ENCODE results near the gene ABITRAM. TPM values are rescaled to one million over a fixed set of nuclear protein-coding genes. Genes with fewer than 3 reads are reported as not detected.
"Not testable (repeated sequence)": the region's sequence is repeated elsewhere in the genome, so short reads cannot be mapped to it uniquely, and the experiment has no call there.

ABITRAM gene
- total RNA-seq, 4 donors from 2014 or later, result 18.5 to 42.9 (median 19.1) TPM

GRCh38 chr9:108894225-108894997 lies 39.8 kb upstream of the ABITRAM start:
- intact Hi-C loops (cut with DNase I), result no loop called here
- no peaks in the 10 kb centered on the region for H3K27me3 ChIP-seq
- no peak overlapping the region for H3K27ac ChIP-seq
- H3K4me1 ChIP-seq, result no peaks in the 10 kb centered on the region
- DNase-seq, result no peak
- 94 to 95% methylated on average over 4 of the region's 4 CpGs for WGBS, 2 donors
- peaks cover 56 to 65% of the 10 kb centered on the region in 2 donors for H3K36me3 ChIP-seq
- no peak overlapping the region for H3K4me3 ChIP-seq (replicated peaks in 1 of 3)
- H3K9me3 ChIP-seq, result no peaks in the 10 kb centered on the region
- TF ChIP-seq POLR2A (IDR thresholded peaks at IDR 0.05) (no peak), CTCF (IDR thresholded peaks at IDR 0.05) (no peak)

GRCh38 chr9:108897324-108898096 lies 36.7 kb upstream of the ABITRAM start:
- peaks cover 53 to 55% of the 10 kb centered on the region in 2 donors for H3K36me3 ChIP-seq

GRCh38 chr9:108899023-108899695 lies 35.0 kb upstream of the ABITRAM start:
- intact Hi-C loops (cut with DNase I); DNase-seq; H3K9me3 ChIP-seq; H3K27me3 ChIP-seq; H3K4me3 ChIP-seq (replicated peaks in 1 of 3); H3K4me1 ChIP-seq; H3K27ac ChIP-seq: not testable (repeated sequence)
- peaks cover 46 to 50% of the 10 kb centered on the region in 2 donors for H3K36me3 ChIP-seq
- WGBS, 2 donors, result 96% methylated on average over 8 of the region's 8 CpGs

More at GRCh38 chr9:108897324-108898096, 36.7 kb upstream of the ABITRAM start:
- no peak for TF ChIP-seq CTCF (IDR thresholded peaks at IDR 0.05)
- no peak for TF ChIP-seq POLR2A (IDR thresholded peaks at IDR 0.05)
- H3K27ac ChIP-seq, result no peak overlapping the region
- no peaks in the 10 kb centered on the region for H3K9me3 ChIP-seq
- H3K4me3 ChIP-seq (replicated peaks in 1 of 3), result no peak overlapping the region
- WGBS, 2 donors, result 95 to 96% methylated on average over 2 of the region's 2 CpGs
- no peaks in the 10 kb centered on the region for H3K4me1 ChIP-seq
- no peak for DNase-seq
- intact Hi-C loops (cut with DNase I), result no loop called here
- no peaks in the 10 kb centered on the region for H3K27me3 ChIP-seq

GRCh38 chr9:108900176-108900575 lies 34.0 kb upstream of the ABITRAM start:
- Histone ChIP-seq H3K4me1 (no peaks in the 10 kb centered on the region), H3K4me3 (replicated peaks in 1 of 3) (no peak overlapping the region), H3K9me3 (no peaks in the 10 kb centered on the region), H3K36me3 (peaks cover 42 to 49% of the 10 kb centered on the region in 2 donors), H3K27ac (no peak overlapping the region), H3K27me3 (no peaks in the 10 kb centered on the region)
- WGBS, 2 donors, result 89 to 90% methylated on average over 5 of the region's 5 CpGs
- no peak for DNase-seq
- TF ChIP-seq CTCF (IDR thresholded peaks at IDR 0.05) (no peak), POLR2A (IDR thresholded peaks at IDR 0.05) (no peak)
- intact Hi-C loops (cut with DNase I), result no loop called here

- no peak overlapping the region for H3K27ac ChIP-seq
- H3K9me3 ChIP-seq, result no peaks in the 10 kb centered on the region
- no peaks in the 10 kb centered on the region for H3K27me3 ChIP-seq
- 94 to 97% methylated on average over 2 of the region's 2 CpGs for WGBS, 2 donors
- peaks cover 40 to 48% of the 10 kb centered on the region in 2 donors for H3K36me3 ChIP-seq
- intact Hi-C loops (cut with DNase I), result no loop called here
- no peak for TF ChIP-seq POLR2A (IDR thresholded peaks at IDR 0.05)
- TF ChIP-seq CTCF (IDR thresholded peaks at IDR 0.05), result no peak
- no peak for DNase-seq
- H3K4me1 ChIP-seq, result no peaks in the 10 kb centered on the region
- no peak overlapping the region for H3K4me3 ChIP-seq (replicated peaks in 1 of 3)
These were observed 30.6 kb upstream of the ABITRAM start for GRCh38 chr9:108903420-108904103.
